ENCODE measurements around the gene PLEKHO2.

PLEKHO2 gene

DNA sequence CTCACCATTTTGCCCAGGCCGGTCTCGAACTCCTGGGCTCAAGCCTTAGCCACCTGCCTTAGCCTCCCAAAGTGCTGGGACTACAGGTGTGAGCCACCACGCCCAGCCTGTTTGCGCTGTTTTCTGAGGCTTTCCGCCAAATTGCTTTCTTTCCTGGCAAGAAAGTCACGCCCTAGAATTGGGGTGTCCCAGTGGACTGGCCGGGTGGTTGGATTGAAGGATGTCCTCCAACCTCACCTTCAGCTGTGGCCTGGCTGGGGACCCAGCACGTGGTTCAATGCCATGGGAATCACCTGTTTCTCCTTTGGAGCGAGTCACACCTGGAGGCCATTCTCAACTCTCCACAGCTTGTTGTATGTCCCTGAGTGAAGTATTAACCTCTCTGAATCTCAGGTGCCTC lies 64.2 kb downstream of the PLEKHO2 start:
- Histone ChIP-seq H3K36me3 (ENCODE audit: control insufficient read depth, insufficient read depth, low read length) (no peaks in the 10 kb centered on the region), H3K4me1 (ENCODE audit: control insufficient read depth, insufficient read depth, low read length) (peaks cover 10% of the 10 kb centered on the region; the same call in 1 of the 2 replicates), H3K4me3 (ENCODE audit: low read depth, low read length) (no peak overlapping the region), H3K27ac (ENCODE audit: low read depth, low read length) (no peak overlapping the region), H3K27me3 (ENCODE audit: control insufficient read depth, insufficient read depth, low read length) (peaks cover 11% of the 10 kb centered on the region), H3K9me3 (ENCODE audit: control insufficient read depth, insufficient read depth, low read depth, low read length) (peaks cover 27% of the 10 kb centered on the region), H3K9ac (ENCODE audit: low read length) (no peak overlapping the region)

DNA sequence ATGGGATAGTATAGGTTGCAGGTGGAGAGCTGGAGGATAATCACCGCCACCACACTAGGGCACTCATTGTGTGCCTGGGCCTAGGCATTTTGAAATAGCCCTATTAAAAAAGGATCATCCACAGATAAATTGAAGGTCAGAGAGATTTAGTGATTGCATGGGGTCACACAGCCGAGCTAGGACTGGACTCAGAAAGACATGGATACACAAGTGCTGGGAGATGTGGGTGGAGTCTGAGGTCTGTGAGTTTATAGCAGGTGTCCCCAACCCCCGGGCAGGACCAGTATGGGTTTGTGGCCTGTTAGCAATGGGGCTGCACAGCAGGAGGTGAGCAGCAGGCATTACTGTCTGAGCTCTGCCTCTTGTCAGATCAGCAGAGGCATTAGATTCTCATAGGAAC lies 64.7 kb downstream of the PLEKHO2 start:
- H3K27me3 ChIP-seq (ENCODE audit: control insufficient read depth, insufficient read depth, low read length), result peaks cover 15% of the 10 kb centered on the region
- no peak overlapping the region for H3K4me3 ChIP-seq (ENCODE audit: low read depth, low read length)
- no peak overlapping the region for H3K9ac ChIP-seq (ENCODE audit: low read length)
- no peak overlapping the region for H3K27ac ChIP-seq (ENCODE audit: low read depth, low read length)
- peaks cover 24% of the 10 kb centered on the region for H3K9me3 ChIP-seq (ENCODE audit: control insufficient read depth, insufficient read depth, low read depth, low read length)
- H3K36me3 ChIP-seq (ENCODE audit: control insufficient read depth, insufficient read depth, low read length), result no peaks in the 10 kb centered on the region
- H3K4me1 ChIP-seq (ENCODE audit: control insufficient read depth, insufficient read depth, low read length), result peaks cover 14% of the 10 kb centered on the region

DNA sequence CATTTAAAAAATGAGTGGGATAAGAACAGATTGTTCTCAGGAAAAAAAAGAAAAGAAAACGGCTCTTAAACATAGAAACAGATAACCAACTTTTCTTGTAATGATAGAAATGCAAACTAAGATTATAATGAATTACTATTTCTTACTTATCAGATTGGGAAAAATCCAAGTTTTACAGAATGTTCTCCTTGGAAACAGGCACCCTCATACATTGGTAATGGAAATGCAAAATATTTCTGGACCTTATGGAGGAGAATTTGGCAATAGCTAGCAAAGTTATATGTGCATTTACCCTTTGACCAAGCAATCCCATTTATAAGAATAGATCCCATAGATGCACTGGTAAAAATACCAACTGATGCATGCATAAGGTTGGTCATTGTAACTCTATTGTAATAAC lies 66.3 kb downstream of the PLEKHO2 start:
- H3K9ac ChIP-seq (ENCODE audit: low read length), result no peak overlapping the region
- H3K27me3 ChIP-seq (ENCODE audit: control insufficient read depth, insufficient read depth, low read length), result peaks cover 29% of the 10 kb centered on the region
- peaks cover 18% of the 10 kb centered on the region for H3K9me3 ChIP-seq (ENCODE audit: control insufficient read depth, insufficient read depth, low read depth, low read length)
- no peaks in the 10 kb centered on the region for H3K36me3 ChIP-seq (ENCODE audit: control insufficient read depth, insufficient read depth, low read length)
- H3K4me1 ChIP-seq (ENCODE audit: control insufficient read depth, insufficient read depth, low read length), result peaks cover 19% of the 10 kb centered on the region
- H3K4me3 ChIP-seq (ENCODE audit: low read depth, low read length), result no peak overlapping the region
- no peak overlapping the region for H3K27ac ChIP-seq (ENCODE audit: low read depth, low read length)

DNA sequence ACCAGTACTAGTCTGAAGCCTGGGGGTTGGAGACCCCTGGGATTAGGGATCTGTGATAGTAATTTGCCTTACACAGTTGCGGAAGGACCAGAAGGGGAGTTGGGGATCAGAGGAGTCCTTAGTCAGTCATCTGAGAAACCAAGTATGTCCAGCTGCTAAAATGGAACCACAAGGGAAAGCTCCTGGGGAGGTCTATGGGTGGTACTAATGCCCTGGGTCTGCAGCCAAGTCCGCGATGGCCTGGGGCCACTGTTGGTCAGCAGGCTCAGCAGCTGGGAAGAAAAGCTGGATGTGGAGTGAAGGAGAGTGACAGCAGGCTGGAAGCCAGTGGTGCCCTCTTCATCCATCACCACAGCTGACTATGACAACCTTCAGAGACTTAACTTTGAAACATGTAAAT lies 67.8 kb downstream of the PLEKHO2 start:
- H3K4me3 ChIP-seq (ENCODE audit: low read depth, low read length), result no peak overlapping the region
- H3K36me3 ChIP-seq (ENCODE audit: control insufficient read depth, insufficient read depth, low read length), result no peaks in the 10 kb centered on the region
- H3K4me1 ChIP-seq (ENCODE audit: control insufficient read depth, insufficient read depth, low read length), result peaks cover 11% of the 10 kb centered on the region
- peaks cover 18% of the 10 kb centered on the region for H3K9me3 ChIP-seq (ENCODE audit: control insufficient read depth, insufficient read depth, low read depth, low read length)
- peaks cover 33% of the 10 kb centered on the region for H3K27me3 ChIP-seq (ENCODE audit: control insufficient read depth, insufficient read depth, low read length)
- no peak overlapping the region for H3K9ac ChIP-seq (ENCODE audit: low read length)
- no peak overlapping the region for H3K27ac ChIP-seq (ENCODE audit: low read depth, low read length)

DNA sequence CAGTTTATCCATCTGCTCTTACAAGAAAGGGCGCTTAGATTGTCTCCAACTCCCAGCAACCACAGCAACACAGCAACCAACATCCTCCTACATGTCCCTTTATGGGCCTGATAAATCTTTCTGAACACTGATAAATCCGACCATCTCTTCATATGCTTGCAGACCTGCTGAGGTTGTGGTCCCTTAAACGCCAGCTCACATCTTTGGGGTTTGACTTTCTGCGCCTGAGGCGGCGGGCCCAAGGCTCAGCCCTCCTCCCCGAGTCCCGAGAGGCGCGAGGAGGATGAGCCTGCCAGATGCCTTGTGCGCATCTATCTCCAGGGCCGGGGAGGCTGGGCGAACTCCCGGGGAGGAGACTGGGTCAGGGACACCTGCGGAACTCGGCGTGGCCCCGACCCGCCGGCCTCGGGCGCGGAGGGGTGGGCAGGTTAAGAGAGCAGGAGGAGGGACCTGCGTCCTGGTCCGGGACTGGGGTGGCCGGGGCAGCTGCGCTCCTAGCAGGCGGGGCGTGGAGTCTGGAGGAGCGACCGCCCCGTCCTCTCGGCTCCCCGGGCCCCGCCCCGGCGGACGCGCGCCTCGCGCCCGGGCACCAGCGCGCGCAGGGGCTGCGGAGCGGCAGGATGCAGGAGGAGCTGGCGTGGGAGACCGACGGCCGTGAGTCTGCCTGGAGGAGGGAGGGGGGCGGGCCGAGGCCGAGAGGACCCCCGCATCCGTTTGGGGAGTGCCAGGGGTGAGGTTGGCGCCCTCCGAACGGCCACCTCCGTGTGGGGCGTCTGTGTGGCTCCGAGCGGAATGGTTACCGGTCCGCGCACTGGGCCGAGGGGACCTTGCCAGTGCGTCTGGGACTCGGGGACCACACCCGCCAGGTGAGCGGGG lies 69.8 kb downstream of the PLEKHO2 start, which contains the start of gene ANKDD1A:
Gene ANKDD1A, plus strand, starts transcription at position 592 of the 876 bp plus-strand sequence. Its CDS starts 29 bp downstream, at position 621.
- peak within 1 kb of the TSS; percentile 39 for H3K9ac ChIP-seq (ENCODE audit: low read length)
- H3K4me1 ChIP-seq (ENCODE audit: control insufficient read depth, insufficient read depth, low read length), result peaks cover 20% of the 10 kb centered on the region
- H3K4me3 ChIP-seq (ENCODE audit: low read depth, low read length), result peak within 1 kb of the TSS; percentile 79
- no peaks in the 10 kb centered on the region for H3K36me3 ChIP-seq (ENCODE audit: control insufficient read depth, insufficient read depth, low read length)
- peaks cover 36% of the 10 kb centered on the region for H3K27me3 ChIP-seq (ENCODE audit: control insufficient read depth, insufficient read depth, low read length)
- peaks cover 8% of the 10 kb centered on the region for H3K9me3 ChIP-seq (ENCODE audit: control insufficient read depth, insufficient read depth, low read depth, low read length)
- no peak within 1 kb of the TSS for H3K27ac ChIP-seq (ENCODE audit: low read depth, low read length)

DNA sequence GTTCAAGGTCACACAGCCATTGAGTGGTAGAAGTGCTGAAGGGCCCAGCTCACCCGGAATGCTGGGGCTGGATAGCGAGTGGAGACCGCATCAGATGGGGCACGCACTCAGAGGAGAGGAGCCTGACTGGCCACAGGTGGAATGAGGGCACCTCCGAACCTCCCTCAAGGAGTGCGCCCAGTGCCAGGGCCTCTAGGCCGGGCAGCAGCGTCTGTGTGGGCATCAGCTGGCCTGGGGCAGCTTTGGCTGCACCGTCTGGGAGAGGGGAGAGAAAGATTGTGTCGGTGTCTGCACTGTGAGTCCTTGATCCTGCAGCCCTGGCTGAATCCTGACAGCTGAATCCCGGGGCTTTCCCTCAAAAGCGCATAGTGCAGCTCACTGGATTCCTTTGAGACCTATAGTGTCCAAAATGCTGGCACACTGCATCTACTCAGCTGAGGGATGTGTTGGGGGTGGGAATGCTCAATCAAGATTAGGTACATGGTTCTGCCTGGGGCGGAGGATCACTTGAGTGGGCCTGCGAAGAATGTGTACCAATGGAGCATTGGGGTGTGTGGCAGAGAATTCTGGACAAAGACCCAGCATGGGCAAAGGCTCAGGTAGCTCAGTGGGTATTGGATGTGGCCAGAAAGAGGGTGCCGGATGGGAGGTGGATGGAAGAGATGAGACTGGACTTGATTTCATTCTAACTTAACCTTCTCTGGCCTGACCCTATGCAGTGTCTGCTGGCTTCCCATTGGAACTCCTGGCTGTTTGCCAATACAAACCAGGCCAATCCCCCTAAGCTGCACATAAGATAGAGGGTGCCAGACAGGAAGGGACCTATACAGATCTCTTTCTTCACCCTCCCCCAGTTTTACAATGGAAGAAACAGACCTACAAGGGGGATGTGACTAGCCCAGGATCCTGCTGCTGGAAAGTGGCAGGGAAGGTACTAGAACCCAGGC lies 70.9 kb downstream of the PLEKHO2 start:
- Histone ChIP-seq H3K4me1 (ENCODE audit: control insufficient read depth, insufficient read depth, low read length) (peaks cover 23% of the 10 kb centered on the region), H3K9me3 (ENCODE audit: control insufficient read depth, insufficient read depth, low read depth, low read length) (no peaks in the 10 kb centered on the region), H3K27me3 (ENCODE audit: control insufficient read depth, insufficient read depth, low read length) (peaks cover 36% of the 10 kb centered on the region), H3K9ac (ENCODE audit: low read length) (no peak overlapping the region), H3K36me3 (ENCODE audit: control insufficient read depth, insufficient read depth, low read length) (no peaks in the 10 kb centered on the region), H3K27ac (ENCODE audit: low read depth, low read length) (no peak overlapping the region), H3K4me3 (ENCODE audit: low read depth, low read length) (peak overlapping the region; percentile 79)

DNA sequence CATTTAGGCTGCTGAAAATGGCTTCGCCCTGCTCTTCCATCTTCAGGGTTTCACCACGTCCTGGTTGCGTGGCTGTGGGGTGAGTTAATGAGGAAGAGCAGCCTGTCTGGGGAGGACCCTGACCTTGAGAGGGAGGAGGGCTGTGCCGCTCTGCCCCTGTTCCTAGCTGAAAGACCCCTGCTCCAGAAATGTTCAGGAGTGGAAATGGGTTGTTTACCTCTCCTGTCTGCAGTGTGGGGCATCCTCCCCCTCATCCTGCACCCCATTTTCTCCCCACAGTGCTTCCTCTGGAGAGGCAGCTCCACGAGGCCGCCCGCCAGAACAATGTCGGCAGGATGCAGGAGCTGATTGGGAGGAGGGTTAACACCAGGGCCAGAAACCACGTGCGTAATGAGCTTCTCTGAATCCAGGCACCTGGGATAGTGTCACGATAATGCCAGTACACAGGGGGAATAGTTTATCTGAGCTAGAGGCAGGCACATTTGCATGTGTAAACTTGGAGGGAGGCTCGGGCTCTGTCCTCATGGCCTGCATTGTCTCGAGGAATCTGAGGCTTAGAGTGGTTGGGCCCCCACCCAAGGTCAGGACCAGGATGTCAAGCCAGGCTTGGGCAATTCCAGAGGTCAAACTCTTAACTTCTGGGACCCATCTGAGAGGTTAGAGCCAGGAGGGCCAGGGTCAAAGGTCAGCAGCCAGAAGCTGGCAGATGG lies 74.0 kb downstream of the PLEKHO2 start:
- Histone ChIP-seq H3K4me1 (ENCODE audit: control insufficient read depth, insufficient read depth, low read length) (peaks cover 23% of the 10 kb centered on the region), H3K9me3 (ENCODE audit: control insufficient read depth, insufficient read depth, low read depth, low read length) (no peaks in the 10 kb centered on the region), H3K36me3 (ENCODE audit: control insufficient read depth, insufficient read depth, low read length) (no peaks in the 10 kb centered on the region), H3K27me3 (ENCODE audit: control insufficient read depth, insufficient read depth, low read length) (peaks cover 28% of the 10 kb centered on the region), H3K9ac (ENCODE audit: low read length) (no peak overlapping the region), H3K27ac (ENCODE audit: low read depth, low read length) (no peak overlapping the region), H3K4me3 (ENCODE audit: low read depth, low read length) (no peak overlapping the region)

DNA sequence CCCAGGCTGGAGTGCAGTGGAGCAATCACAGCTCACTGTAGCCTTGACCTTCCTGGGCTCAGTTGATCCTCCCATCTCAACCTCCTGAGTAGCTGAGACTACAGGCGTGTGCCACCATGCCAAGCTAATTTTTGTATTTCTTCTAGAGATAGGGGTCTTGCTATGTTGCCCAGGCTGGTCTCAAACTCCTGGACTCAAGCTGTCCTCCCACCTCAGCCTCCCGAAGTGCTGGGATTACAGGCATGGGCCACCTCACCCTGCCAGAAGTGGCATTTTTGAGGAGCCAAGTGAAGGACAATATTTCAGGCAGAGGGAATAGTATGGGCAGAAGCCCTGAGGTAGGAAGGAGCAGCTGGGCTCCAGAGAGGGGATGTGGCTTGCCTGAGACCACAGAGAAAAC lies 74.7 kb downstream of the PLEKHO2 start:
- Histone ChIP-seq H3K4me1 (ENCODE audit: control insufficient read depth, insufficient read depth, low read length) (peaks cover 17% of the 10 kb centered on the region), H3K27ac (ENCODE audit: low read depth, low read length) (no peak overlapping the region), H3K9me3 (ENCODE audit: control insufficient read depth, insufficient read depth, low read depth, low read length) (no peaks in the 10 kb centered on the region), H3K36me3 (ENCODE audit: control insufficient read depth, insufficient read depth, low read length) (no peaks in the 10 kb centered on the region), H3K9ac (ENCODE audit: low read length) (no peak overlapping the region), H3K27me3 (ENCODE audit: control insufficient read depth, insufficient read depth, low read length) (peaks cover 21% of the 10 kb centered on the region), H3K4me3 (ENCODE audit: low read depth, low read length) (no peak overlapping the region)

DNA sequence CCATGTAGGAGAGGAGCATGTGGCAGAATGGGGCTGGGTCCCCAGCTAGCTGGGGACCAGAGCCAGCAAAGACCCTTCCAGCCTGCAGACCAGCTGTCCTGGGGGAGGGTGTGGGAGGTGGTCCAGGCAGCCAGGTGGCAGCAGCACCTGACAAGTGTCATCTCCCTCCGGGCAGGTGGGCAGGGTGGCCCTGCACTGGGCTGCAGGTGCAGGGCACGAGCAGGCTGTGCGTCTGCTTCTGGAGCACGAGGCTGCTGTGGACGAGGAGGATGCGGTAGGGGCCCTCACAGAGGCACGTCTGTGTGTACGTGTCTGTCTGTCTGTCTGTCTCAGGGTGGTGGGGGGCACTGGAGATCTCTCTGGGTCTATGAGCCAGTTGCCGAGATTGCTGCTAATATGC lies 75.5 kb downstream of the PLEKHO2 start:
- no peak overlapping the region for H3K27ac ChIP-seq (ENCODE audit: low read depth, low read length)
- H3K9me3 ChIP-seq (ENCODE audit: control insufficient read depth, insufficient read depth, low read depth, low read length), result no peaks in the 10 kb centered on the region
- peaks cover 14% of the 10 kb centered on the region for H3K4me1 ChIP-seq (ENCODE audit: control insufficient read depth, insufficient read depth, low read length)
- no peaks in the 10 kb centered on the region for H3K36me3 ChIP-seq (ENCODE audit: control insufficient read depth, insufficient read depth, low read length)
- no peak overlapping the region for H3K9ac ChIP-seq (ENCODE audit: low read length)
- H3K27me3 ChIP-seq (ENCODE audit: control insufficient read depth, insufficient read depth, low read length), result peaks cover 15% of the 10 kb centered on the region
- no peak overlapping the region for H3K4me3 ChIP-seq (ENCODE audit: low read depth, low read length)

Measured in HUES6 (cell line).